Sigmoid colon (tissue), 4 donors: ENCODE measurements around the gene VAMP5.

Source experiments
- CTCF ChIP-seq, 4 experiments: fragments of 450-650 bp in 3 of 4; fragments of 200-600 bp in 1 of 4; IDR thresholded peaks; one replicate each; pipeline ENCODE4 v1.5.1; 2016 to 2019; ENCODE audit warnings: antibody characterized with exemption in 4 of 4, mild to moderate bottlenecking in 3 of 4, moderate library complexity in 2 of 4
- POLR2A ChIP-seq, 2 donors: fragments of 450-650 bp; IDR thresholded peaks; one replicate each; pipeline ENCODE4 v1.6.1; 2016; ENCODE audit warnings: antibody characterized with exemption in 2 of 2, mild to moderate bottlenecking in 2 of 2, moderate library complexity in 2 of 2
- POLR2AphosphoS5 ChIP-seq, 4 donors: sonication (generic); formaldehyde crosslinking; IDR thresholded peaks; one replicate each; pipeline ENCODE4 v1.6.1; 2017; ENCODE audit warnings: antibody characterized with exemption in 4 of 4

- TF ChIP-seq CTCF (IDR thresholded peaks at IDR 0.05) (no peak), POLR2AphosphoS5 (IDR thresholded peaks at IDR 0.05) (no peak), POLR2A (IDR thresholded peaks at IDR 0.05) (no peak)
Observed at GRCh38 chr2:85579266-85579935, 4.8 kb upstream of the VAMP5 start.
